CD4-positive, CD25-positive, alpha-beta regulatory T cell (primary cell): Measurements from ENCODE around the gene PRR12. TPM values are rescaled to one million over a fixed set of nuclear protein-coding genes. Genes with fewer than 3 reads are reported as not detected.

Experiments used
- ATAC-seq, 2 donors: fragments of 150-1000 bp; cut with Tn5 transposase; one replicate each; pipeline ENCODE4 v1.10.0; 2021; ENCODE audit warnings: low read depth in 2 of 2, moderate number of reproducible peaks in 2 of 2, moderate library complexity in 1 of 2
- DNase-seq, 3 donors: peaks; one replicate each; pipeline versions ENCODE4 v3.0.0 to v3.0.0-alpha.2; 2012 to 2022; ENCODE audit warnings: mixed read lengths in 1 of 3
- H3K27ac ChIP-seq: one replicate; pipeline ENCODE4 v1.7.0; 2013; ENCODE audit warnings: mild to moderate bottlenecking, low read length; ENCODE audit not compliant: insufficient read depth, poor library complexity, severe bottlenecking
- H3K27me3 ChIP-seq: one replicate; pipeline ENCODE4 v1.7.0; 2013; ENCODE audit warnings: low read length; ENCODE audit not compliant: control insufficient read depth, insufficient read depth
- H3K36me3 ChIP-seq: one replicate; pipeline ENCODE4 v1.7.0; 2013; ENCODE audit warnings: mild to moderate bottlenecking, low read length, moderate library complexity; ENCODE audit not compliant: control insufficient read depth, insufficient read depth
- H3K4me1 ChIP-seq: 2 replicates; pipeline ENCODE4 v1.7.0; 2013; ENCODE audit warnings: mild to moderate bottlenecking, low read length; ENCODE audit not compliant: insufficient read depth, control insufficient read depth, poor library complexity, severe bottlenecking
- H3K4me3 ChIP-seq: one replicate; pipeline ENCODE4 v1.7.0; 2013; ENCODE audit warnings: low read depth, mild to moderate bottlenecking, low read length, moderate library complexity
- H3K9me3 ChIP-seq, 2 experiments: 1 replicate in 1 of 2; 2 replicates in 1 of 2; pipeline ENCODE4 v1.7.0; 2013; ENCODE audit warnings: low read length in 2 of 2, mild to moderate bottlenecking in 1 of 2, moderate library complexity in 1 of 2; ENCODE audit not compliant: control insufficient read depth in 2 of 2
- H3K27ac Mint-ChIP-seq, 3 donors: one replicate each; pipeline ENCODE4 v1.8.0; 2020 to 2022; ENCODE audit warnings: mild to moderate bottlenecking in 3 of 3, mixed read lengths in 3 of 3, moderate library complexity in 2 of 3
- H3K27me3 Mint-ChIP-seq: one replicate; pipeline ENCODE4 v1.8.0; 2022; ENCODE audit warnings: mild to moderate bottlenecking, mixed read lengths
- H3K36me3 Mint-ChIP-seq: one replicate; pipeline ENCODE4 v1.8.0; 2020; ENCODE audit warnings: mixed read lengths
- H3K4me1 Mint-ChIP-seq, 4 donors: one replicate each; pipeline ENCODE4 v1.8.0; 2020 to 2022; ENCODE audit warnings: mixed read lengths in 4 of 4, mild to moderate bottlenecking in 1 of 4
- H3K4me3 Mint-ChIP-seq, 4 donors: one replicate each; pipeline ENCODE4 v1.8.0; 2020 to 2022; ENCODE audit warnings: mild to moderate bottlenecking in 4 of 4, mixed read lengths in 4 of 4, moderate library complexity in 3 of 4
- H3K9me3 Mint-ChIP-seq, 7 donors: one replicate each; pipeline ENCODE4 v1.8.0; 2020 to 2022; ENCODE audit warnings: mixed read lengths in 7 of 7, mild to moderate bottlenecking in 3 of 7, moderate library complexity in 2 of 7
- polyA plus RNA-seq, 4 donors: library from polyadenylated mRNA; unstranded; fragments of 300-500 nt; fragmentation: Illumina TruSeq; gene quantifications; one replicate each; pipeline ENCODE4 v1.2.3, GENCODE V29; 2021
- total RNA-seq: library from RNA; stranded (reverse); gene quantifications from one replicate; pipeline ENCODE4 v1.2.3, GENCODE V29; 2022

Gene PRR12
- total and polyA plus RNA-seq, 5 donors from 2014 or later = 0.05 to 50.2 (median 0.17) TPM

GRCh38 chr19:49593233-49594113 lies 2.5 kb downstream of the PRR12 start:
- Mint-ChIP-seq H3K4me1 (peaks cover 0 to 42% (median 23%) of the 10 kb centered on the region in 4 donors), H3K27me3 (peaks cover 6% of the 10 kb centered on the region), H3K27ac (peak overlapping the region; percentile 92 to 97 (median 95)), H3K9me3 (no peaks in the 10 kb centered on the region), H3K4me3 (peak overlapping the region; percentile 90 to 97 (median 94)), H3K36me3 (peaks cover 10% of the 10 kb centered on the region)
- H3K36me3 ChIP-seq = peaks cover 17% of the 10 kb centered on the region
- H3K9me3 ChIP-seq = no peaks in the 10 kb centered on the region
- H3K27me3 ChIP-seq = no peaks in the 10 kb centered on the region
- H3K4me3 ChIP-seq = peak overlapping the region; percentile 80
- H3K4me1 ChIP-seq = peaks cover 33% of the 10 kb centered on the region
- DNase-seq = peak; percentile 87 to 95 (median 90)
- peak; percentile 58 to 59 for ATAC-seq
- H3K27ac ChIP-seq = peak overlapping the region; percentile 85

GRCh38 chr19:49594157-49594992 lies 3.4 kb downstream of the PRR12 start:
- peaks cover 10% of the 10 kb centered on the region for H3K36me3 Mint-ChIP-seq

DNA sequence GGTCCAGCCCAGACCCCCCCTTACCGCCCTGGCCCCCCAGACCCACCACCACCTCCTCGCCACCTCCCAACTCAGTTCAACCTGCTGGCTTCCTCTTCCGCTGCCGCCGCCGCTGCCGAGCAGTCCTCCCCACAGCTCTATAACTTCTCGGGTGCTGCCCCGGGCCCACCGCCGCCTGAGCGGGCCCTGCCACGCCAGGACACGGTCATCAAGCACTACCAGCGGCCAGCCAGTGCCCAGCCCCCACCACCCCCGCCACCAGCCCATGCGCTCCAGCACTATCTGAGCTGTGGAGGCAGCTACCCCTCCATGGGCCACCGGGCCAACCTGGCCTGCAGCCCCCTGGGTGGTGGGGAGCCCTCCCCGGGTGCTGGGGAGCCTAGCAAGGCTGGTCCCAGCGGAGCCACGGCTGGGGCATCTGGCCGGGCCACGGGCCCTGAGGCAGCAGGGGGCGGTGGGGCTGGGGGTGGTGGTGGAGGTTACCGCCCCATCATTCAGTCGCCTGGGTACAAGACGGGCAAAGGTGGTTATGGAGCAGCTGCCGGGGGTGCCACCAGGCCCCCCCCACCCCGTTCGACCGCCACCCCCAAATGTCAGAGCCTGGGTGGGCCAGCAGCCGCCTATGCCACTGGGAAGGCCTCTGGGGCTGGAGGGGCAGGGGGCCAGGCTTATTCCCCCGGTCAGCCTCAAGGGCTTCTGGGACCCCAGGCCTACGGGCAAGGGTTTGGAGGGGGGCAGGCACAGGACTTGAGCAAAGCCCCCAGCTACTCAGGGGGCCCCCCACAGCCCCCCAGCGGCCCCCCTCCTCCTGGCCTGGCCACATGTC lies 4.2 kb downstream of the PRR12 start:
- H3K9me3 Mint-ChIP-seq = no peaks in the 10 kb centered on the region
- H3K4me3 Mint-ChIP-seq = no peak overlapping the region
- ATAC-seq (no peak), DNase-seq (no peak)
- H3K4me3 ChIP-seq = no peak overlapping the region
- no peaks in the 10 kb centered on the region for H3K27me3 ChIP-seq
- H3K36me3 ChIP-seq = peaks cover 31% of the 10 kb centered on the region
- no peak overlapping the region for H3K27ac Mint-ChIP-seq
- peaks cover 0 to 33% (median 17%) of the 10 kb centered on the region in 4 donors for H3K4me1 Mint-ChIP-seq
- no peaks in the 10 kb centered on the region for H3K27me3 Mint-ChIP-seq
- peaks cover 15% of the 10 kb centered on the region for H3K36me3 Mint-ChIP-seq
- H3K27ac ChIP-seq = no peak overlapping the region
- peaks cover 26% of the 10 kb centered on the region for H3K4me1 ChIP-seq
- H3K9me3 ChIP-seq = no peaks in the 10 kb centered on the region

More at GRCh38 chr19:49594157-49594992, 3.4 kb downstream of the PRR12 start:
- ATAC-seq = no peak
- peak overlapping the region; percentile 85 for H3K27ac ChIP-seq
- no peaks in the 10 kb centered on the region for H3K9me3 ChIP-seq
- Mint-ChIP-seq H3K27ac (peak overlapping the region; percentile 92 to 97 (median 95)), H3K9me3 (no peaks in the 10 kb centered on the region), H3K27me3 (no peaks in the 10 kb centered on the region), H3K4me1 (peaks cover 0 to 35% (median 18%) of the 10 kb centered on the region in 4 donors), H3K4me3 (peak overlapping the region; percentile 90 to 97 (median 94))
- no peaks in the 10 kb centered on the region for H3K27me3 ChIP-seq
- no peak for DNase-seq
- peaks cover 23% of the 10 kb centered on the region for H3K36me3 ChIP-seq
- H3K4me1 ChIP-seq = peaks cover 33% of the 10 kb centered on the region
- H3K4me3 ChIP-seq = no peak overlapping the region

- Mint-ChIP-seq H3K4me3 (no peak overlapping the region), H3K9me3 (no peaks in the 10 kb centered on the region), H3K27ac (no peak overlapping the region), H3K36me3 (peaks cover 19% of the 10 kb centered on the region), H3K4me1 (peaks cover 0 to 36% (median 17%) of the 10 kb centered on the region in 4 donors), H3K27me3 (no peaks in the 10 kb centered on the region)
- ATAC-seq = no peak
- H3K4me1 ChIP-seq = peaks cover 19% of the 10 kb centered on the region
- no peaks in the 10 kb centered on the region for H3K27me3 ChIP-seq
- H3K4me3 ChIP-seq = no peak overlapping the region
- DNase-seq = no peak
- peaks cover 33% of the 10 kb centered on the region for H3K36me3 ChIP-seq
- no peaks in the 10 kb centered on the region for H3K9me3 ChIP-seq
- no peak overlapping the region for H3K27ac ChIP-seq
Measured at GRCh38 chr19:49595819-49596404, 4.9 kb downstream of the PRR12 start.

DNA sequence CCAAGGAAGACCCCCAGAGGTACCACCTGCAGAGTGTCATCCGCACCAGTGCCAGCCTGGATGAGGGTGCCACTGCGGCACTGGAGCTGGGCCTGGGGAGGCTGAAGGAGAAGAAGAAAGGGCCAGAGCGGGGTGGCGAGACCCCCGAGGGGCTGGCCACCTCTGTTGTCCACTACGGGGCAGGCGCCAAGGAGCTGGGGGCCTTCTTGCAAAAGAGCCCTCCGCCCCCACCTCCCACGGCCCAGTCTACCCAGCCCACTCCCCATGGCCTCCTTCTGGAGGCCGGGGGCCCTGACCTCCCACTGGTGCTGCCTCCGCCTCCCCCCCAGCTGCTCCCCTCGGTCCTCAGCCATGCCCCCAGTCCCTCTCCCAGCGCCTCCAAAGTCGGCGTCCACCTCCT lies 5.4 kb downstream of the PRR12 start:
- Histone ChIP-seq H3K27ac (no peak overlapping the region), H3K9me3 (no peaks in the 10 kb centered on the region), H3K27me3 (no peaks in the 10 kb centered on the region), H3K36me3 (peaks cover 36% of the 10 kb centered on the region), H3K4me1 (peaks cover 19% of the 10 kb centered on the region), H3K4me3 (no peak overlapping the region)
- ATAC-seq (no peak), DNase-seq (no peak)
- no peaks in the 10 kb centered on the region for H3K27me3 Mint-ChIP-seq
- no peak overlapping the region for H3K27ac Mint-ChIP-seq
- peaks cover 21% of the 10 kb centered on the region for H3K36me3 Mint-ChIP-seq
- H3K4me3 Mint-ChIP-seq = no peak overlapping the region
- no peaks in the 10 kb centered on the region for H3K9me3 Mint-ChIP-seq
- H3K4me1 Mint-ChIP-seq = peaks cover 0 to 39% (median 19%) of the 10 kb centered on the region in 4 donors

- peaks cover 25% of the 10 kb centered on the region for H3K36me3 Mint-ChIP-seq
- H3K27ac Mint-ChIP-seq = no peak overlapping the region
- DNase-seq (no peak), ATAC-seq (no peak)
- no peaks in the 10 kb centered on the region for H3K27me3 ChIP-seq
- no peak overlapping the region for H3K4me3 ChIP-seq
- peaks cover 41% of the 10 kb centered on the region for H3K36me3 ChIP-seq
- no peak overlapping the region for H3K4me3 Mint-ChIP-seq
- no peaks in the 10 kb centered on the region for H3K9me3 Mint-ChIP-seq
- H3K27ac ChIP-seq = no peak overlapping the region
- peaks cover 0 to 42% (median 19%) of the 10 kb centered on the region in 4 donors for H3K4me1 Mint-ChIP-seq
- H3K27me3 Mint-ChIP-seq = no peaks in the 10 kb centered on the region
- no peaks in the 10 kb centered on the region for H3K9me3 ChIP-seq
- H3K4me1 ChIP-seq = peaks cover 18% of the 10 kb centered on the region
Measured at GRCh38 chr19:49596954-49597702, 6.1 kb downstream of the PRR12 start.
